ENCODE results near the gene JOSD2. TPM values are rescaled to one million over a fixed set of nuclear protein-coding genes. Genes with fewer than 3 reads are reported as not detected.
"Not testable (repeated sequence)": the region's sequence is repeated elsewhere in the genome, so short reads cannot be mapped to it uniquely, and the experiment has no call there.

JOSD2 gene
- total and polyA plus RNA-seq, 2 donors = 15.9 to 51.2 TPM

- H3K4me1 ChIP-seq (ENCODE audit: control insufficient read depth in 2 of 2, insufficient read depth in 2 of 2, low read length in 2 of 2) = peaks cover 8% of the 10 kb centered on the region in 2 donors
- peaks cover 0 to 25% of the 10 kb centered on the region in 2 donors for H3K9me3 ChIP-seq (ENCODE audit: control insufficient read depth in 2 of 2, insufficient read depth in 1 of 2, low read length in 1 of 2)
- H3K27ac ChIP-seq (ENCODE audit: low read depth in 1 of 2, low read length in 1 of 2) = peak within 1 kb of the TSS; percentile 67 to 83
- DNase-seq (ENCODE audit: low read depth in 6 of 9, low spot score in 9 of 9) = peak; percentile 75 to 93 (median 84)
- peak within 1 kb of the TSS; percentile 69 to 71 for H3K4me3 ChIP-seq (ENCODE audit: low read length in 2 of 2)
- H3K36me3 ChIP-seq (ENCODE audit: control insufficient read depth in 2 of 2, insufficient read depth in 2 of 2, low read length in 1 of 2) = peaks cover 15 to 28% of the 10 kb centered on the region in 2 donors
- H3K27me3 ChIP-seq (ENCODE audit: control insufficient read depth in 2 of 2, insufficient read depth in 1 of 2, low read length in 1 of 2) = peaks cover 0 to 6% of the 10 kb centered on the region in 2 donors
- WGBS = 5% methylated on average over 58 of the region's 58 CpGs
Measured at GRCh38 chr19:50476224-50476906, 34.6 kb downstream of the JOSD2 start, which contains the start of the genes EMC10 and GARIN5A. EMC10 (plus strand) TSS chr19:50476507; CDS start chr19:50476545, 38 bp downstream. GARIN5A (minus strand) TSS chr19:50476848; CDS start chr19:50476388, 460 bp downstream.

- H3K27ac ChIP-seq (ENCODE audit: low read depth in 1 of 2, low read length in 1 of 2) = peak overlapping the region in 1 of 2 donors; percentile 35
- WGBS = 87% methylated on average over 29 of the region's 29 CpGs
- peaks cover 0 to 25% of the 10 kb centered on the region in 2 donors for H3K9me3 ChIP-seq (ENCODE audit: control insufficient read depth in 2 of 2, insufficient read depth in 1 of 2, low read length in 1 of 2)
- DNase-seq (ENCODE audit: low read depth in 6 of 9, low spot score in 9 of 9) = no peak
- H3K36me3 ChIP-seq (ENCODE audit: control insufficient read depth in 2 of 2, insufficient read depth in 2 of 2, low read length in 1 of 2) = peaks cover 14 to 23% of the 10 kb centered on the region in 2 donors
- H3K4me3 ChIP-seq (ENCODE audit: low read length in 2 of 2) = peak overlapping the region in 1 of 2 donors; percentile 69
- H3K27me3 ChIP-seq (ENCODE audit: control insufficient read depth in 2 of 2, insufficient read depth in 1 of 2, low read length in 1 of 2) = peaks cover 0 to 6% of the 10 kb centered on the region in 2 donors
- peaks cover 8% of the 10 kb centered on the region in 2 donors for H3K4me1 ChIP-seq (ENCODE audit: control insufficient read depth in 2 of 2, insufficient read depth in 2 of 2, low read length in 2 of 2)
Measured at GRCh38 chr19:50475736-50476223, 35.2 kb downstream of the JOSD2 start.

- Histone ChIP-seq H3K27ac (ENCODE audit: low read depth in 1 of 2, low read length in 1 of 2) (no peak overlapping the region), H3K9me3 (ENCODE audit: control insufficient read depth in 2 of 2, insufficient read depth in 1 of 2, low read length in 1 of 2) (peaks cover 0 to 25% of the 10 kb centered on the region in 2 donors), H3K27me3 (ENCODE audit: control insufficient read depth in 2 of 2, insufficient read depth in 1 of 2, low read length in 1 of 2) (peaks cover 0 to 6% of the 10 kb centered on the region in 2 donors), H3K4me3 (ENCODE audit: low read length in 2 of 2) (no peak overlapping the region), H3K36me3 (ENCODE audit: control insufficient read depth in 2 of 2, insufficient read depth in 2 of 2, low read length in 1 of 2) (peaks cover 8 to 16% of the 10 kb centered on the region in 2 donors), H3K4me1 (ENCODE audit: control insufficient read depth in 2 of 2, insufficient read depth in 2 of 2, low read length in 2 of 2) (peaks cover 8% of the 10 kb centered on the region in 2 donors)
- DNase-seq (ENCODE audit: low read depth in 6 of 9, low spot score in 9 of 9) = no peak
- 92% methylated on average over 12 of the region's 12 CpGs for WGBS
Measured at GRCh38 chr19:50475101-50475568, 35.9 kb downstream of the JOSD2 start.

GRCh38 chr19:50473336-50473735 lies 37.7 kb downstream of the JOSD2 start:
- H3K27ac ChIP-seq (ENCODE audit: low read depth in 1 of 2, low read length in 1 of 2); H3K4me1 ChIP-seq (ENCODE audit: control insufficient read depth in 2 of 2, insufficient read depth in 2 of 2, low read length in 2 of 2); H3K27me3 ChIP-seq (ENCODE audit: control insufficient read depth in 2 of 2, insufficient read depth in 1 of 2, low read length in 1 of 2); H3K36me3 ChIP-seq (ENCODE audit: control insufficient read depth in 2 of 2, insufficient read depth in 2 of 2, low read length in 1 of 2); DNase-seq (ENCODE audit: low read depth in 6 of 9, low spot score in 9 of 9); H3K4me3 ChIP-seq (ENCODE audit: low read length in 2 of 2): not testable (repeated sequence)
- WGBS = 78% methylated on average over 3 of the region's 3 CpGs
- H3K9me3 ChIP-seq (ENCODE audit: control insufficient read depth in 2 of 2, insufficient read depth in 1 of 2, low read length in 1 of 2) = peaks cover 0 to 14% of the 10 kb centered on the region in 2 donors

GRCh38 chr19:50468818-50469217 lies 42.2 kb downstream of the JOSD2 start:
- H3K4me3 ChIP-seq (ENCODE audit: low read length in 2 of 2) = no peak overlapping the region
- H3K27ac ChIP-seq (ENCODE audit: low read depth in 1 of 2, low read length in 1 of 2) = no peak overlapping the region
- no peaks in the 10 kb centered on the region for H3K9me3 ChIP-seq (ENCODE audit: control insufficient read depth in 2 of 2, insufficient read depth in 1 of 2, low read length in 1 of 2)
- H3K27me3 ChIP-seq (ENCODE audit: control insufficient read depth in 2 of 2, insufficient read depth in 1 of 2, low read length in 1 of 2) = peaks cover 0 to 2% of the 10 kb centered on the region in 2 donors
- no peaks in the 10 kb centered on the region for H3K36me3 ChIP-seq (ENCODE audit: control insufficient read depth in 2 of 2, insufficient read depth in 2 of 2, low read length in 1 of 2)
- no peak for DNase-seq (ENCODE audit: low read depth in 6 of 9, low spot score in 9 of 9)
- 91% methylated on average over 6 of the region's 6 CpGs for WGBS
- H3K4me1 ChIP-seq (ENCODE audit: control insufficient read depth in 2 of 2, insufficient read depth in 2 of 2, low read length in 2 of 2) = no peaks in the 10 kb centered on the region

GRCh38 chr19:50467566-50467965 lies 43.4 kb downstream of the JOSD2 start:
- no peaks in the 10 kb centered on the region for H3K9me3 ChIP-seq (ENCODE audit: control insufficient read depth in 2 of 2, insufficient read depth in 1 of 2, low read length in 1 of 2)
- no peak overlapping the region for H3K27ac ChIP-seq (ENCODE audit: low read depth in 1 of 2, low read length in 1 of 2)
- H3K27me3 ChIP-seq (ENCODE audit: control insufficient read depth in 2 of 2, insufficient read depth in 1 of 2, low read length in 1 of 2) = peaks cover 0 to 2% of the 10 kb centered on the region in 2 donors
- no peak overlapping the region for H3K4me3 ChIP-seq (ENCODE audit: low read length in 2 of 2)
- WGBS = 89% methylated on average over 18 of the region's 18 CpGs
- H3K36me3 ChIP-seq (ENCODE audit: control insufficient read depth in 2 of 2, insufficient read depth in 2 of 2, low read length in 1 of 2) = no peaks in the 10 kb centered on the region
- no peaks in the 10 kb centered on the region for H3K4me1 ChIP-seq (ENCODE audit: control insufficient read depth in 2 of 2, insufficient read depth in 2 of 2, low read length in 2 of 2)
- no peak for DNase-seq (ENCODE audit: low read depth in 6 of 9, low spot score in 9 of 9)

GRCh38 chr19:50466706-50467039 lies 44.3 kb downstream of the JOSD2 start:
- no peaks in the 10 kb centered on the region for H3K4me1 ChIP-seq (ENCODE audit: control insufficient read depth in 2 of 2, insufficient read depth in 2 of 2, low read length in 2 of 2)
- no peak overlapping the region for H3K27ac ChIP-seq (ENCODE audit: low read depth in 1 of 2, low read length in 1 of 2)
- no peak overlapping the region for H3K4me3 ChIP-seq (ENCODE audit: low read length in 2 of 2)
- DNase-seq (ENCODE audit: low read depth in 6 of 9, low spot score in 9 of 9) = no peak
- H3K9me3 ChIP-seq (ENCODE audit: control insufficient read depth in 2 of 2, insufficient read depth in 1 of 2, low read length in 1 of 2) = no peaks in the 10 kb centered on the region
- no peaks in the 10 kb centered on the region for H3K36me3 ChIP-seq (ENCODE audit: control insufficient read depth in 2 of 2, insufficient read depth in 2 of 2, low read length in 1 of 2)
- 97% methylated on average over 11 of the region's 11 CpGs for WGBS
- H3K27me3 ChIP-seq (ENCODE audit: control insufficient read depth in 2 of 2, insufficient read depth in 1 of 2, low read length in 1 of 2) = peaks cover 0 to 4% of the 10 kb centered on the region in 2 donors

GRCh38 chr19:50465986-50466705 lies 44.8 kb downstream of the JOSD2 start:
- no peak for DNase-seq (ENCODE audit: low read depth in 6 of 9, low spot score in 9 of 9)
- H3K4me3 ChIP-seq (ENCODE audit: low read length in 2 of 2) = no peak overlapping the region
- WGBS = 77% methylated on average over 29 of the region's 29 CpGs
- peaks cover 0 to 4% of the 10 kb centered on the region in 2 donors for H3K27me3 ChIP-seq (ENCODE audit: control insufficient read depth in 2 of 2, insufficient read depth in 1 of 2, low read length in 1 of 2)
- H3K9me3 ChIP-seq (ENCODE audit: control insufficient read depth in 2 of 2, insufficient read depth in 1 of 2, low read length in 1 of 2) = no peaks in the 10 kb centered on the region
- no peaks in the 10 kb centered on the region for H3K4me1 ChIP-seq (ENCODE audit: control insufficient read depth in 2 of 2, insufficient read depth in 2 of 2, low read length in 2 of 2)
- no peak overlapping the region for H3K27ac ChIP-seq (ENCODE audit: low read depth in 1 of 2, low read length in 1 of 2)
- H3K36me3 ChIP-seq (ENCODE audit: control insufficient read depth in 2 of 2, insufficient read depth in 2 of 2, low read length in 1 of 2) = no peaks in the 10 kb centered on the region

- Histone ChIP-seq H3K9me3 (ENCODE audit: control insufficient read depth in 2 of 2, insufficient read depth in 1 of 2, low read length in 1 of 2) (no peaks in the 10 kb centered on the region), H3K4me1 (ENCODE audit: control insufficient read depth in 2 of 2, insufficient read depth in 2 of 2, low read length in 2 of 2) (no peaks in the 10 kb centered on the region), H3K36me3 (ENCODE audit: control insufficient read depth in 2 of 2, insufficient read depth in 2 of 2, low read length in 1 of 2) (no peaks in the 10 kb centered on the region), H3K27ac (ENCODE audit: low read depth in 1 of 2, low read length in 1 of 2) (no peak overlapping the region), H3K4me3 (ENCODE audit: low read length in 2 of 2) (no peak overlapping the region), H3K27me3 (ENCODE audit: control insufficient read depth in 2 of 2, insufficient read depth in 1 of 2, low read length in 1 of 2) (peaks cover under 1 to 11% of the 10 kb centered on the region in 2 donors)
- no peak for DNase-seq (ENCODE audit: low read depth in 6 of 9, low spot score in 9 of 9)
- WGBS = 94% methylated on average over 13 of the region's 13 CpGs
Measured at GRCh38 chr19:50465000-50465399, 46.0 kb downstream of the JOSD2 start.

Measured in thymus (tissue), 11 donors.